ENCODE results near the gene CRELD1. TPM values are rescaled to one million over a fixed set of nuclear protein-coding genes. Genes with fewer than 3 reads are reported as not detected.

The CRELD1 gene
- total and polyA plus RNA-seq, 9 donors: 11.2 to 35.2 (median 29.0) TPM

DNA sequence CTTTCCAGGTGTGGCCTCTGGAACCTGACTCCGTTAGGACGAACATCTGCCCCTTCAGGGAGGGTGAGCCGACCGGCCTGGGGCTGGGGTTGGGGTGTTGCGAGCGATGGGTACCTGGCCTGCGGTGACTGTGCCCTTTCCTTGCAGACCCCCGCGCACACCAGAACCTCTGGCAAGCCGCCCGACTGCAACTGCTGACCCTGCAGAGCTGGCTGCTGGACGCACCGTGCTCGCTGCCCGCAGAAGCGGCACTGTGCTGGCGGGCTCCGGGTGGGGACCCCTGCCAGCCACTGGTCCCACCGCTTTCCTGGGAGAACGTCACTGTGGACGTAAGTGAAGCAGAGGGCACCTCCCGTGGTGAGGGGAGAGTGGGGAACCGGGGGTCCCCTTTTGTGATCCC lies 5.5 kb upstream of the CRELD1 start:
- H3K9me3 ChIP-seq: no peaks in the 10 kb centered on the region
- peaks cover 7% of the 10 kb centered on the region for H3K4me1 ChIP-seq (ENCODE audit: insufficient read depth)
- intact Hi-C loops (cut with DNase I): no loop called here
- DNase-seq: no peak
- H3K4me3 ChIP-seq: no peak overlapping the region
- H3K36me3 ChIP-seq: no peaks in the 10 kb centered on the region
- 91 to 94% (median 94%) methylated on average over 22 to 23 of the region's 23 CpGs for WGBS, 3 donors
- H3K27ac ChIP-seq: no peak overlapping the region
- H3K27me3 ChIP-seq: no peaks in the 10 kb centered on the region
- TF ChIP-seq, protein P1, sequence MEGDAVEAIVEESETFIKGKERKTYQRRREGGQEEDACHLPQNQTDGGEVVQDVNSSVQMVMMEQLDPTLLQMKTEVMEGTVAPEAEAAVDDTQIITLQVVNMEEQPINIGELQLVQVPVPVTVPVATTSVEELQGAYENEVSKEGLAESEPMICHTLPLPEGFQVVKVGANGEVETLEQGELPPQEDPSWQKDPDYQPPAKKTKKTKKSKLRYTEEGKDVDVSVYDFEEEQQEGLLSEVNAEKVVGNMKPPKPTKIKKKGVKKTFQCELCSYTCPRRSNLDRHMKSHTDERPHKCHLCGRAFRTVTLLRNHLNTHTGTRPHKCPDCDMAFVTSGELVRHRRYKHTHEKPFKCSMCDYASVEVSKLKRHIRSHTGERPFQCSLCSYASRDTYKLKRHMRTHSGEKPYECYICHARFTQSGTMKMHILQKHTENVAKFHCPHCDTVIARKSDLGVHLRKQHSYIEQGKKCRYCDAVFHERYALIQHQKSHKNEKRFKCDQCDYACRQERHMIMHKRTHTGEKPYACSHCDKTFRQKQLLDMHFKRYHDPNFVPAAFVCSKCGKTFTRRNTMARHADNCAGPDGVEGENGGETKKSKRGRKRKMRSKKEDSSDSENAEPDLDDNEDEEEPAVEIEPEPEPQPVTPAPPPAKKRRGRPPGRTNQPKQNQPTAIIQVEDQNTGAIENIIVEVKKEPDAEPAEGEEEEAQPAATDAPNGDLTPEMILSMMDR (IDR thresholded peaks at IDR 0.05): no peak
- TF ChIP-seq EP300 (IDR thresholded peaks at IDR 0.05): no peak
- TF ChIP-seq POLR2A (IDR thresholded peaks at IDR 0.05): no peak

DNA sequence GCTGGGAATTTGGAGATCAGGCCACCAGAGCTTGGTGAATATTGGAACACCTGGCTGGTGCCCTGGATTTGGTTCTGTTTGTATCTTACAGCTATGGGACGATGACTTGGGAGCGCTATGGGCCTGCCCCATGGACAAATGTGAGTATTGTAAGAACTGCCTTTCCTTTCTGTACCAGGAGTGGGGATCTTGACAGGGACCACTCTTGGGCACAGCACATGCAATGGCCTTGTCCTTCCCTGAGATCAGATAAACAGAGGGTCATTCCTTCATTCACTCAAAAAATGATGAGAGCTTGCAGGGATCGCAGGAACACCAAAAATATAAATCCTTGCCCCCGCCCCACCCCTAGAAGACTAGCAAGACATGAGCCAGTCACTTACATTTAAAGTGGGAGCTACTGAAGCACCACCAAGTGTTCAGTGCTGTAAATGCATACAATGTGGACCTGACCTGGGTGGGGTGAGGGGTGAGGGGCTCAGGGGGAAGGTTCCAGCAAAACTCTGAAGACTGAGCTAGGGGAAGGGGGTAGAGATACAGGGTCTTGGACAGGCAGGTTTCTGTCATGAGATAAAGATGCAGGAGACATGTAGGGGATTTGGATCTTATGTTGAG lies 2.7 kb upstream of the CRELD1 start:
- Histone ChIP-seq H3K4me3 (no peak overlapping the region), H3K27me3 (no peaks in the 10 kb centered on the region), H3K36me3 (no peaks in the 10 kb centered on the region), H3K4me1 (ENCODE audit: insufficient read depth) (peaks cover 12% of the 10 kb centered on the region), H3K27ac (no peak overlapping the region), H3K9me3 (no peaks in the 10 kb centered on the region)
- no peak for DNase-seq
- TF ChIP-seq POLR2A (IDR thresholded peaks at IDR 0.05) (no peak), EP300 (IDR thresholded peaks at IDR 0.05) (no peak)
- TF ChIP-seq, protein P1 (IDR thresholded peaks at IDR 0.05): no peak
- intact Hi-C loops (cut with DNase I): loop anchor here in 1 of 4 donors (5.0 to 10.0 kb wide), 2 partner anchors 84 to 196 kb away; partner anchors contain the start of gene BRPF1
- WGBS, 3 donors: 94 to 97% (median 96%) methylated on average over 4 of the region's 4 CpGs

DNA sequence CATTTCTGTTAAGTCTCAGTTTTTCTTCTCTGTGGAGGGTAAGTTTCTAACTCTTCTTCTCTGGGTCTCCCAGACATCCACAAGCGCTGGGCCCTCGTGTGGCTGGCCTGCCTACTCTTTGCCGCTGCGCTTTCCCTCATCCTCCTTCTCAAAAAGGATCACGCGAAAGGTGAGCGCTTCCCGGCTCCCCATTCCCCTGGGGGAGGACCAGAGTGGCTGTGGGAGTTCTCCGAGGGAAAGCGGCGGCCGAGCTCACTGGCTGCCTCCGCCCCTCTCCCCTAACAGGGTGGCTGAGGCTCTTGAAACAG lies 1.1 kb upstream of the CRELD1 start:
- H3K4me1 ChIP-seq (ENCODE audit: insufficient read depth): peaks cover 12% of the 10 kb centered on the region
- no peaks in the 10 kb centered on the region for H3K9me3 ChIP-seq
- H3K36me3 ChIP-seq: no peaks in the 10 kb centered on the region
- intact Hi-C loops (cut with DNase I): loop anchor here in 2 of 4 donors (2.0 to 10.0 kb wide), 3 partner anchors 14 to 198 kb away; partner anchors contain the start of gene BRPF1 (in 1 of the 2)
- TF ChIP-seq POLR2A (IDR thresholded peaks at IDR 0.05) (no peak), EP300 (IDR thresholded peaks at IDR 0.05) (no peak)
- TF ChIP-seq, protein P1 (IDR thresholded peaks at IDR 0.05): no peak
- H3K4me3 ChIP-seq: peak overlapping the region; percentile 51
- 3 to 10% (median 7%) methylated on average over 13 of the region's 13 CpGs for WGBS, 3 donors
- H3K27ac ChIP-seq: peak overlapping the region; percentile 77 to 87
- H3K27me3 ChIP-seq: no peaks in the 10 kb centered on the region
- DNase-seq: no peak

DNA sequence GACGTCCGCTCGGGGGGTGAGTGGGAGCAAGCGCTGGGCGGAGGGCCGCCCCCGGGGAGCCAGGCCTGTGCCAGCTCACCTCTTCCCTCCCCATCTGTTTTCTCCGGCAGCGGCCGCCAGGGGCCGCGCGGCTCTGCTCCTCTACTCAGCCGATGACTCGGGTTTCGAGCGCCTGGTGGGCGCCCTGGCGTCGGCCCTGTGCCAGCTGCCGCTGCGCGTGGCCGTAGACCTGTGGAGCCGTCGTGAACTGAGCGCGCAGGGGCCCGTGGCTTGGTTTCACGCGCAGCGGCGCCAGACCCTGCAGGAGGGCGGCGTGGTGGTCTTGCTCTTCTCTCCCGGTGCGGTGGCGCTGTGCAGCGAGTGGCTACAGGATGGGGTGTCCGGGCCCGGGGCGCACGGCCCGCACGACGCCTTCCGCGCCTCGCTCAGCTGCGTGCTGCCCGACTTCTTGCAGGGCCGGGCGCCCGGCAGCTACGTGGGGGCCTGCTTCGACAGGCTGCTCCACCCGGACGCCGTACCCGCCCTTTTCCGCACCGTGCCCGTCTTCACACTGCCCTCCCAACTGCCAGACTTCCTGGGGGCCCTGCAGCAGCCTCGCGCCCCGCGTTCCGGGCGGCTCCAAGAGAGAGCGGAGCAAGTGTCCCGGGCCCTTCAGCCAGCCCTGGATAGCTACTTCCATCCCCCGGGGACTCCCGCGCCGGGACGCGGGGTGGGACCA lies 632 bp upstream of the CRELD1 start:
- intact Hi-C loops (cut with DNase I): loop anchor here in 2 of 4 donors (2.0 to 10.0 kb wide), 3 partner anchors 14 to 198 kb away; partner anchors contain the start of gene BRPF1 (in 1 of the 2)
- H3K27me3 ChIP-seq: no peaks in the 10 kb centered on the region
- peak; percentile 64 to 90 (median 78) for DNase-seq
- H3K4me1 ChIP-seq (ENCODE audit: insufficient read depth): peaks cover 12% of the 10 kb centered on the region
- no peaks in the 10 kb centered on the region for H3K36me3 ChIP-seq
- WGBS, 3 donors: 1% methylated on average over 15 to 77 of the region's 77 CpGs
- H3K9me3 ChIP-seq: no peaks in the 10 kb centered on the region
- H3K27ac ChIP-seq: peak overlapping the region; percentile 77 to 87
- TF ChIP-seq EP300 (IDR thresholded peaks at IDR 0.05): no peak
- TF ChIP-seq, protein P1 (IDR thresholded peaks at IDR 0.05): peak in 2 of 3 donors; percentile 83 to 90
- peak overlapping the region; percentile 51 for H3K4me3 ChIP-seq

All from ovary (tissue), 9 donors.